CD8-positive, alpha-beta memory T cell (primary cell): ENCODE data around the gene OR8D2. TPM values are rescaled to one million over a fixed set of nuclear protein-coding genes. Genes with fewer than 3 reads are reported as not detected.

Experiments used
- CTCF ChIA-PET: fragments of 350-600 bp; sonication (Branson Sonifier 250); formaldehyde crosslinking; loops from one replicate; lab custom pipeline; 2021; ENCODE audit warnings: antibody characterized with exemption; lab: Charles Lee
- POLR2A ChIA-PET: fragments of 350-600 bp; sonication (Branson Sonifier 250); formaldehyde crosslinking; loops from one replicate; lab custom pipeline; 2021; ENCODE audit warnings: antibody characterized with exemption; lab: Charles Lee
- DNase-seq, 5 donors: peaks; one replicate each; pipeline versions ENCODE4 v3.0.0 to v3.0.0-alpha.2; 2020 to 2022; ENCODE audit warnings: mixed read lengths in 1 of 5
- H3K27ac ChIP-seq: one replicate; pipeline ENCODE4 v1.7.0; 2013; ENCODE audit warnings: low read depth, mild to moderate bottlenecking, low read length, moderate library complexity
- H3K27me3 ChIP-seq: 2 replicates; pipeline ENCODE4 v1.7.0; 2013; ENCODE audit warnings: low read length, mild to moderate bottlenecking; ENCODE audit not compliant: insufficient read depth, poor library complexity, severe bottlenecking
- H3K36me3 ChIP-seq: 2 replicates; pipeline ENCODE4 v1.7.0; 2013; ENCODE audit warnings: mild to moderate bottlenecking, low read length, moderate library complexity; ENCODE audit not compliant: insufficient read depth
- H3K4me1 ChIP-seq: 2 replicates; pipeline ENCODE4 v1.7.0; 2013; ENCODE audit warnings: mild to moderate bottlenecking, low read length, moderate library complexity; ENCODE audit not compliant: insufficient read depth
- H3K4me3 ChIP-seq: 2 replicates; pipeline ENCODE4 v1.7.0; 2013; ENCODE audit warnings: mild to moderate bottlenecking, low read length
- H3K9me3 ChIP-seq: 2 replicates; pipeline ENCODE4 v1.7.0; 2013; ENCODE audit warnings: mild to moderate bottlenecking, low read length
- H3K27ac Mint-ChIP-seq, 8 donors: one replicate each; pipeline ENCODE4 v1.8.0; 2020 to 2021; ENCODE audit warnings: mixed read lengths in 8 of 8, mild to moderate bottlenecking in 6 of 8, inconsistent platforms in 3 of 8, moderate library complexity in 3 of 8
- H3K27me3 Mint-ChIP-seq, 2 donors: one replicate each; pipeline ENCODE4 v1.8.0; 2020 to 2021; ENCODE audit warnings: mixed read lengths in 2 of 2, mild to moderate bottlenecking in 1 of 2, moderate library complexity in 1 of 2
- H3K36me3 Mint-ChIP-seq, 3 donors: one replicate each; pipeline ENCODE4 v1.8.0; 2020 to 2021; ENCODE audit warnings: mixed read lengths in 3 of 3, inconsistent platforms in 1 of 3, mild to moderate bottlenecking in 1 of 3
- H3K4me1 Mint-ChIP-seq, 3 donors: one replicate each; pipeline ENCODE4 v1.8.0; 2020 to 2021; ENCODE audit warnings: mixed read lengths in 3 of 3, inconsistent platforms in 1 of 3, mild to moderate bottlenecking in 1 of 3
- H3K4me3 Mint-ChIP-seq, 7 donors: one replicate each; pipeline ENCODE4 v1.8.0; 2020 to 2021; ENCODE audit warnings: mixed read lengths in 7 of 7, mild to moderate bottlenecking in 6 of 7, moderate library complexity in 4 of 7, inconsistent platforms in 2 of 7
- H3K9me3 Mint-ChIP-seq, 5 donors: one replicate each; pipeline ENCODE4 v1.8.0; 2020 to 2022; ENCODE audit warnings: mixed read lengths in 5 of 5, mild to moderate bottlenecking in 3 of 5, moderate library complexity in 2 of 5, inconsistent platforms in 1 of 5
- polyA plus RNA-seq: library from polyadenylated mRNA; unstranded; fragments of 300-500 nt; fragmentation: Illumina TruSeq; gene quantifications from one replicate; pipeline ENCODE4 v1.2.3, GENCODE V29; 2021
- total RNA-seq, 2 experiments: library from RNA; stranded (reverse); gene quantifications; one replicate each; pipeline ENCODE4 v1.2.3, GENCODE V29; 2021

Gene OR8D2
- total and polyA plus RNA-seq, 3 experiments from 2014 or later = not detected

DNA sequence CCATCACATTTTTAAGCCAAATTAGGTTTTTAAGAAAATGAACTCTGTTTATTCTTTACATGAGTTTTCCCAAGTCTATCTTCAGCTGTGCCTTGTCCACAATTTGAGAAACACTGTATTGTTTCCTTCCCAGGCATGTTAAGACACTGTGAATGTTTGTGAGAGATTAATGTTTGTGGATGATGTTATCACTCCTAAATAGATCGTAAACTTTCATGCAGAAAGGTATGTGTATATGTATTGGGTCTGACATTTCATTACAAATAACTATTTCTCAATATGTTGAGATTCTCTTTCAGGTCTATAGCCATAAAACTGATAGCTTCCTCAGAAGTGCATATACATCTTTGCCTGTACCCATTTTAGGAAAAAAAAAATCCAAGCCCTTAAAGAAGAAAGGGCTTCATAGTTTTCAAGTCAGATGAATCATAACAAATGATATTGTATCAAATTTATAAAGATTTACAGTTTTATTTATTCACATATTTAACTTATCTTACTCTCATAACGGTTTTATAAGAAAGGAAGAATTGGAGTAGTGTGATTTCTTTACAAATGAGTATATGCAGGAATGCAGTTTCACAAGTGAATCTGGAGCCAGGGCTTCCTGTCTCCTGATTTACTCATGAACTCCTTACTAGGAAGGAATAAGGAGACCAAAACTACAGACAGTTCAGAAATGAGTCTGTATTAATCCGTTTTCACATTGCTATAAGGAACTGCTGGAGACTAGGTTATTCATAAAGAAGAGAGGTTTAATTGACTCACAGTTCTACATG, 17.5 kb downstream of the OR8D2 start:
- peaks cover 0 to 5% (median 0%) of the 10 kb centered on the region in 5 donors for H3K9me3 Mint-ChIP-seq
- no peaks in the 10 kb centered on the region for H3K36me3 Mint-ChIP-seq
- Histone ChIP-seq H3K36me3 (no peaks in the 10 kb centered on the region), H3K4me1 (no peaks in the 10 kb centered on the region), H3K27me3 (no peaks in the 10 kb centered on the region), H3K27ac (no peak overlapping the region), H3K9me3 (no peaks in the 10 kb centered on the region), H3K4me3 (no peak overlapping the region)
- ChIA-PET POLR2A (no interaction called here), CTCF (no interaction called here)
- H3K27me3 Mint-ChIP-seq = no peaks in the 10 kb centered on the region
- no peaks in the 10 kb centered on the region for H3K4me1 Mint-ChIP-seq
- no peak overlapping the region for H3K27ac Mint-ChIP-seq
- no peak overlapping the region for H3K4me3 Mint-ChIP-seq
- DNase-seq = no peak

DNA sequence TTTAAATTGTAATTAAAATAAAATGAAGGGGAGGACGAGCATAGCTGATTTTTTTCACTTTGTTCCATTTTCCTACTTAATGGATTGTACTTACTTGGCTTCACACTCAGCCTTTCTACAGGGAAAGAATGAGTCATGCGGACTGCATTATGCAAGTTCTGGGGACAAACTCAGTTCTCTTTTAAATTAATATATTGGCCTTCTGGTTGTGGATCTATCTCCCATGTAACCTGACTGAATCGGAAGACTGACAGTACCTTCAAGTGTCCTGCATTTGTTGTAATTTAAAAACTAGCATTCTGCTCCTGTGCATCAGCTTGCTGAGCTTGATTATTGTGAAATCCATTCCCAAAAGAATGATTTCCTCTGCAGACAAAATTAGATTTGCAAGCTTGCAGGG, 18.4 kb downstream of the OR8D2 start:
- Mint-ChIP-seq H3K36me3 (no peaks in the 10 kb centered on the region), H3K9me3 (peaks cover 0 to 5% (median 0%) of the 10 kb centered on the region in 5 donors), H3K27ac (no peak overlapping the region), H3K4me3 (no peak overlapping the region), H3K4me1 (no peaks in the 10 kb centered on the region), H3K27me3 (no peaks in the 10 kb centered on the region)
- ChIA-PET CTCF (no interaction called here), POLR2A (no interaction called here)
- Histone ChIP-seq H3K9me3 (no peaks in the 10 kb centered on the region), H3K27ac (no peak overlapping the region), H3K36me3 (no peaks in the 10 kb centered on the region), H3K4me1 (no peaks in the 10 kb centered on the region), H3K27me3 (no peaks in the 10 kb centered on the region), H3K4me3 (no peak overlapping the region)
- no peak for DNase-seq

DNA sequence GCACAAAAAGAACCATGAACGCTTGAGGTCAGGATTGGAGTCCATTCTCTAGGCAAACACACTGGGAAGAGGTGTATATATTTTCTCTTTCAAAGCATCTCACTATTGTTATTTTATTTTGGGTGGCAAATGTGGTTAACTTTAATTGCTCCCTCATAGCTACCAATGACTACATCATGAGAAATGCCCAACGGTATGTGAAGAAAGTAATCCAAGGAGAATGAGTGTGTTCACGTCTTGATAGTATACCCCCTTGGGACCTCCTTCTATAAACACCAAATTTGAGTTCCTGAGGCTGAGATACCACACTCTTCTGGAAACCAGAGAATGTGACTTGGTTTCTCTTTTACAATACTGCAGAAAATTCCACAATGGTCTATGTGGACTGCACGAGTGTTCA, 22.1 kb downstream of the OR8D2 start:
- Mint-ChIP-seq H3K27me3 (no peaks in the 10 kb centered on the region), H3K9me3 (peaks cover 0 to 5% (median 0%) of the 10 kb centered on the region in 5 donors), H3K4me3 (no peak overlapping the region), H3K4me1 (no peaks in the 10 kb centered on the region), H3K36me3 (no peaks in the 10 kb centered on the region), H3K27ac (no peak overlapping the region)
- Histone ChIP-seq H3K4me1 (no peaks in the 10 kb centered on the region), H3K4me3 (no peak overlapping the region), H3K36me3 (no peaks in the 10 kb centered on the region), H3K27ac (no peak overlapping the region), H3K27me3 (no peaks in the 10 kb centered on the region), H3K9me3 (no peaks in the 10 kb centered on the region)
- ChIA-PET POLR2A (no interaction called here), CTCF (no interaction called here)
- no peak for DNase-seq

DNA sequence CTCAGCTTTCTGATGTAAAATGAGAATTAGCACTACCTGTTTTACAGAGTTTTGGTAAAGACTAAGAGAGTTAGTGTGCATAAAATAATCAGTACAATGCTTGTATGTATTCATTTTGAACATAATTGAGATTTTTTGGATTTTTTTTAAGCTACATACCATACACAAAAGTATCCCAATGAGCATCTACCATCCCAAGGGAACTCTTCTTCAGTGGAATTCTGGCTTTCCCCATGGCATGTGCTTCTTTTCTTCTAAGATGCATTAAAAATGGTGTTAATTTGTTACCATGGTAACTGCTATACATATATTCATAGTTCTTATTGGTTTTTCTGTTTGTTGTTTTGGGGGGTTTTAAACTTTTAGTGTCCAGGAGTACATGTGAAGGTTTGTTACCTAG, 24.0 kb downstream of the OR8D2 start:
- Histone ChIP-seq H3K27me3 (no peaks in the 10 kb centered on the region), H3K4me3 (no peak overlapping the region), H3K4me1 (no peaks in the 10 kb centered on the region), H3K36me3 (no peaks in the 10 kb centered on the region), H3K27ac (no peak overlapping the region), H3K9me3 (no peaks in the 10 kb centered on the region)
- H3K4me1 Mint-ChIP-seq = no peaks in the 10 kb centered on the region
- no peaks in the 10 kb centered on the region for H3K36me3 Mint-ChIP-seq
- no peak for DNase-seq
- ChIA-PET POLR2A (no interaction called here), CTCF (no interaction called here)
- peaks cover 0 to 11% (median 5%) of the 10 kb centered on the region in 5 donors for H3K9me3 Mint-ChIP-seq
- H3K4me3 Mint-ChIP-seq = no peak overlapping the region
- H3K27ac Mint-ChIP-seq = no peak overlapping the region
- no peaks in the 10 kb centered on the region for H3K27me3 Mint-ChIP-seq

DNA sequence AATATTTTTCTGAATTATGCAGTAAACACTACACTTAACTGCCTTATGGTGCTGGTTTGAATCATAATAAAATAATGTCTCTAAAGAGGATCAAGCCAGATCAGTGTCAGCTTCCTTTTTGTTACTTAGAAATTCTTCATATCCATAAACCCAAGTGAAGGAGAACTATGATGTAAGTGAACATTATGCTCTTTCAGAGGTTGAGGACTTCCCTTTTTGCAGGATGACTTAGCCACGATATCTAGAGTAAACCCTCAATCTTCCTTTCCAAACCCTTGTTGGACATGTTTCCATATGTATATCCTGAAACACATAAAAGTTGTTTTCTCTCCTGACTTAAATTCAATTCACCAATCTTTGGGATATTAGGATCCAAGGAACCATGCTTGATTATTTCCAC, 25.3 kb downstream of the OR8D2 start:
- Mint-ChIP-seq H3K36me3 (no peaks in the 10 kb centered on the region), H3K27me3 (peaks cover 0 to under 1% of the 10 kb centered on the region in 2 donors), H3K9me3 (peaks cover 2 to 11% (median 5%) of the 10 kb centered on the region in 5 donors), H3K4me3 (no peak overlapping the region), H3K4me1 (no peaks in the 10 kb centered on the region), H3K27ac (no peak overlapping the region)
- H3K9me3 ChIP-seq = no peaks in the 10 kb centered on the region
- no peak for DNase-seq
- POLR2A ChIA-PET = no interaction called here
- no peaks in the 10 kb centered on the region for H3K36me3 ChIP-seq
- no peak overlapping the region for H3K27ac ChIP-seq
- no peaks in the 10 kb centered on the region for H3K27me3 ChIP-seq
- CTCF ChIA-PET = no interaction called here
- H3K4me1 ChIP-seq = no peaks in the 10 kb centered on the region
- H3K4me3 ChIP-seq = no peak overlapping the region

DNA sequence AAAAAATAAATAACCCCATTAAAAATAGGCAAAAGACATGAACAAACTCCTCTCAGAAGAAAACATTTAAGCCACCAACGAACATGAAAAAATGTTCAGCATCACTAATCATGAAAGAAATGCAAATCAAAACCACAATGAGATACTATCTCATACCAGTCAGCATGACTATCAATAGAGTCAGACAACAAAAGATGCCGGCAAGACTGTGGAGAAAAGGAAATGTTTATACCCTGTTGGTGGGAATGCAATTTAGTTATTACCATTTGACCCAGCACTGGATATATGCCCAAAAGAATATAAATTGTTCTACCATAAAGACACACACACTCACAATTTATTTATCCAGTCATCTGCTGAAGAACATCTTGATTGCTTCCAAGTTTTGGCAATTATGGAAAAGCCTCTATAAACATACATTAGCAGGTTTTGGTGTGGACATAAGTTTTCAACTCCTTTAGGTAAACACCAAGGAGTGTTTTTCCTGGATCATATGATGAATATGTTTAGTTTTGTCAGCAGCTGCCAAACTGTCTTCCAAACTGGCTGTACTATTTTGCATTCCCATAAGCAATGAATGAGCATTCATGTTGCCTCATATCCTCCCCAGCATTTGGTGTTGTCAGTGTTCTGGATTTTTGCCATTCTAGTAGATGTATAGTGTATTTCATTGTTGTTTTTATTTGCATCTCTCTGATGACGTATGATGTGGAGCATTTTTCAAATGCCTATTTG, 34.2 kb downstream of the OR8D2 start:
- ChIA-PET POLR2A (no interaction called here), CTCF (no interaction called here)
- Mint-ChIP-seq H3K9me3 (peaks cover 0 to 21% (median 9%) of the 10 kb centered on the region in 5 donors), H3K4me1 (no peaks in the 10 kb centered on the region), H3K27ac (no peak overlapping the region), H3K36me3 (no peaks in the 10 kb centered on the region), H3K4me3 (no peak overlapping the region), H3K27me3 (peaks cover 0 to 2% of the 10 kb centered on the region in 2 donors)
- Histone ChIP-seq H3K4me3 (no peak overlapping the region), H3K4me1 (no peaks in the 10 kb centered on the region), H3K27me3 (no peaks in the 10 kb centered on the region), H3K27ac (no peak overlapping the region), H3K36me3 (no peaks in the 10 kb centered on the region), H3K9me3 (no peaks in the 10 kb centered on the region)
- DNase-seq = no peak

DNA sequence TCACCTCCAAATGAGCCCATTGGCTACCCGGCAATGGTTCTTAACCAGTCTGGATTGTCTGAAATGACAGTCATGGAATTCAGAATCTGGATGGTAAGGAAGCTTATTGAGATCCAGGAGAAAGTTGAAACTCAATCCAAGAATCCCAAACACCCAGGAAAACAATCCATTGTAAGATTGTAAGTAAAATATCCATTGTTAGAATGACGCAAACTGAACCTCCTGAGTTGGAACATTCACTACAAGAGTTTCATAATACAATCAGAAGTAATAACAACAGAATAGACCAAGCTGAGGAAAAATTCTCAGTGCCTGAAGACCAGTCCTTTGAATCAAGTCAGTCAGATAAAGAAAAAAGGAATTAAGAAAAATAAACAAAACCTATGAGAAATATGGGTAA, 41.7 kb downstream of the OR8D2 start:
- POLR2A ChIA-PET = no interaction called here
- H3K36me3 ChIP-seq = no peaks in the 10 kb centered on the region
- CTCF ChIA-PET = no interaction called here

DNA sequence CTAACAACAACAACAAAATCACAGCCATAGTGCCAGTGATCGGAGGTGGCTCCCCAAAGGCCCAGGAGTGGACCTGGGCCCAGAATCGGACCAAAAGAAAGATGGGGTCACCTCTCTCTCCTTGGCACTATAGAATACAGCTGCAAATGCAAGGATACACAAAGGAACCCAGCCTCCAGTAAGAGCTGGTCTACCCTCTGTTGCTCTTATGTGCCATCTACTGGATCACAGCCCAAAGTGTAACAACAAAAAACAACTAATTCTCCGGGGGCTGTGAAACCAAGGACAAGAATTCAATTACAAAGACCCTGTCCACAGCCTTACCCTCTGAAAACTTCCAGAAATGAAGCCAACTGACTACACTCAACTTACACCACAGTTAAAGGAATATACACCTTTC, 42.2 kb downstream of the OR8D2 start:
- H3K4me3 ChIP-seq = no peak overlapping the region
- no peaks in the 10 kb centered on the region for H3K27me3 Mint-ChIP-seq
- POLR2A ChIA-PET = no interaction called here
- H3K27me3 ChIP-seq = no peaks in the 10 kb centered on the region
- no peaks in the 10 kb centered on the region for H3K36me3 Mint-ChIP-seq
- H3K27ac Mint-ChIP-seq = no peak overlapping the region
- no peaks in the 10 kb centered on the region for H3K9me3 ChIP-seq
- H3K4me1 ChIP-seq = no peaks in the 10 kb centered on the region
- H3K27ac ChIP-seq = no peak overlapping the region
- no peak for DNase-seq
- peaks cover 2 to 15% (median 8%) of the 10 kb centered on the region in 5 donors for H3K9me3 Mint-ChIP-seq
- no peak overlapping the region for H3K4me3 Mint-ChIP-seq
- CTCF ChIA-PET = no interaction called here
- no peaks in the 10 kb centered on the region for H3K4me1 Mint-ChIP-seq
- H3K36me3 ChIP-seq = no peaks in the 10 kb centered on the region

More for the DNA sequence above, 41.7 kb downstream of the OR8D2 start:
- H3K27me3 ChIP-seq = no peaks in the 10 kb centered on the region
- no peak overlapping the region for H3K27ac ChIP-seq
- no peaks in the 10 kb centered on the region for H3K4me1 ChIP-seq
- H3K27ac Mint-ChIP-seq = no peak overlapping the region
- no peaks in the 10 kb centered on the region for H3K9me3 ChIP-seq
- no peak overlapping the region for H3K4me3 Mint-ChIP-seq
- peaks cover 2 to 15% (median 8%) of the 10 kb centered on the region in 5 donors for H3K9me3 Mint-ChIP-seq
- H3K4me3 ChIP-seq = no peak overlapping the region
- H3K4me1 Mint-ChIP-seq = no peaks in the 10 kb centered on the region
- no peak for DNase-seq
- no peaks in the 10 kb centered on the region for H3K36me3 Mint-ChIP-seq
- H3K27me3 Mint-ChIP-seq = no peaks in the 10 kb centered on the region
